MCF 10A (cell line): ENCODE data around the gene ZNF225. TPM values are rescaled to one million over a fixed set of nuclear protein-coding genes. Genes with fewer than 3 reads are reported as not detected.

Experiments
- BruUV-seq: library from RNA; stranded (reverse); fragments of 400-500 nt; replicated peaks from 2 replicates; lab custom pipeline; 2021; lab: Mats Ljungman, UMichigan
- CTCF ChIA-PET: fragments of 300-600 bp; sonication (Branson Sonifier 250); formaldehyde crosslinking; extraction: SDS; loops from one replicate; lab custom pipeline; 2021; ENCODE audit warnings: antibody characterized with exemption, inconsistent platforms; lab: Yijun Ruan, JAX
- POLR2A ChIA-PET: fragments of 300-600, 350-650 bp; sonication (Branson Sonifier 250); formaldehyde crosslinking; extraction: SDS; loops from one replicate; lab custom pipeline; 2020; ENCODE audit warnings: antibody characterized with exemption, inconsistent platforms; lab: Yijun Ruan, JAX
- DNase-seq: peaks from one replicate; pipeline ENCODE4 v3.0.0-alpha.2; 2018; ENCODE audit not compliant: unreplicated experiment
- H3K27ac Mint-ChIP-seq: one replicate; pipeline ENCODE4 v1.8.0; 2022; ENCODE audit warnings: mild to moderate bottlenecking, low read depth, mixed read lengths; ENCODE audit not compliant: unreplicated experiment
- H3K27me3 Mint-ChIP-seq: one replicate; pipeline ENCODE4 v1.8.0; 2022; ENCODE audit warnings: mixed read lengths; ENCODE audit not compliant: insufficient read depth, unreplicated experiment
- H3K36me3 Mint-ChIP-seq: one replicate; pipeline ENCODE4 v1.8.0; 2022; ENCODE audit warnings: mild to moderate bottlenecking, moderate library complexity, mixed read lengths; ENCODE audit not compliant: insufficient read depth, unreplicated experiment
- H3K4me1 Mint-ChIP-seq: one replicate; pipeline ENCODE4 v1.8.0; 2022; ENCODE audit warnings: mixed read lengths; ENCODE audit not compliant: insufficient read depth, unreplicated experiment
- H3K4me3 Mint-ChIP-seq: one replicate; pipeline ENCODE4 v1.8.0; 2022; ENCODE audit warnings: mild to moderate bottlenecking, moderate library complexity, mixed read lengths; ENCODE audit not compliant: unreplicated experiment
- H3K9me3 Mint-ChIP-seq: one replicate; pipeline ENCODE4 v1.8.0; 2022; ENCODE audit warnings: mixed read lengths; ENCODE audit not compliant: unreplicated experiment
- CTCF ChIP-seq: fragments of 200-600 bp; IDR thresholded peaks from one replicate; pipeline ENCODE4 v1.8.0; 2022; ENCODE audit warnings: antibody characterized with exemption, mild to moderate bottlenecking; ENCODE audit not compliant: unreplicated experiment
- intact Hi-C: fragments of 100-400 bp; cut with micrococcal nuclease; formaldehyde crosslinking; loops from 2 replicates; pipeline ENCODE4 v1.14.1; 2022
- total RNA-seq: library from RNA; stranded (reverse); gene quantifications from 2 replicates; pipeline ENCODE4 v1.2.3, GENCODE V29; 2022

ZNF225 gene
- total RNA-seq, 1 experiment from 2014 or later, result 3.6 TPM

DNA sequence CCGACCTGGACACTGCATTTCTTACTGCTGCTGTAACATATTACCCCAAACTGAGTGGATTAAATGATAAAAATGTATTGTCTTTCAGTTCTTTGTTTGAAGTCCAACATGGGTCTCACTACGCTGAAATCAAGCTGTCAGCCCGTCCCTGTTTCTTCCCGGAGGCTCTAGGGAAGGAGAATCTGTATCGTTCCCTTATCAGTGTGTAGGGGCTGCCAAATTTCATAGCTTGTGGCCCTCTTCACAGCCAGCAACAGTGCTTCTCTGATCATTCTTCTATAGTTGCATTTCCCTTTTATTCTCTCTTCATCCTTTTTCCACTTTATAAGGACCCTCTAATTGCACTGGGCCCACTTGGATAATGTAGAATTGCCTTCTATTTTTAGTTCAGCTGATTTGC lies 38.3 kb downstream of the ZNF225 start:
- Mint-ChIP-seq H3K4me1 (no peaks in the 10 kb centered on the region), H3K36me3 (peaks cover 64% of the 10 kb centered on the region), H3K9me3 (peaks cover 27% of the 10 kb centered on the region), H3K4me3 (no peak overlapping the region), H3K27ac (no peak overlapping the region), H3K27me3 (no peaks in the 10 kb centered on the region)
- ChIA-PET POLR2A (interaction anchor here (1.6 kb wide), 1 partner anchor 9 kb away, joined by 4 read pairs; no protein-coding TSS in a partner anchor), CTCF (interaction anchor here (0.6 kb wide), 1 partner anchor 20 kb away, joined by 3 read pairs; no protein-coding TSS in a partner anchor)
- no TSS peak for BruUV-seq
- no peak for TF ChIP-seq CTCF
- intact Hi-C loops, result no loop called here
- DNase-seq, result no peak

- intact Hi-C loops, result no loop called here
- peaks cover 42% of the 10 kb centered on the region for H3K36me3 Mint-ChIP-seq
- DNase-seq, result no peak
Measured at GRCh38 chr19:44156475-44156874, 43.3 kb downstream of the ZNF225 start.

DNA sequence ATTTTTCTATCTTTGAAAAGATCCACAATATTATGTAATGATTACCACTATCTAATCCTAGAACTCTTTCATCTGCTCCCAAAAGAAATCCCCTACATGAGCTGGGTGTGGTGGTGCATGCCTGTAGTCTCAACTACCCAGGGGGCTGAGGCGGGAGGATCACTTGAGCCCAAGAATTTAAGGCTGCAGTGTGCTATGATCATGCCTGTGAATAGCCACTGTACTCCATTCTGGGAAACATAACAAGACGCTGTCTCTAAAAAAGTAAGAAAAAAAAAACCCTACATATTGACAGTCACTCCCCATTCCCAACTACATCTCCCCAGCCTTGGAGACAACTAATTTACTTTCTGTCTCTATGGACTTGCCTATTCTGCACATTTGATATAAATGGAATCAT lies 50.6 kb downstream of the ZNF225 start:
- no peak overlapping the region for H3K27ac Mint-ChIP-seq
- H3K27me3 Mint-ChIP-seq, result no peaks in the 10 kb centered on the region
- peaks cover 9% of the 10 kb centered on the region for H3K4me1 Mint-ChIP-seq
- no peak for TF ChIP-seq CTCF
- peaks cover 20% of the 10 kb centered on the region for H3K9me3 Mint-ChIP-seq
- ChIA-PET POLR2A (interaction anchor here (0.6 to 3.1 kb wide), 13 partner anchors 16 to 213 kb away, joined by 4 to 42 read pairs (median 17); partner anchors contain the start of genes ZNF221, ZNF222, ZNF224 and ZNF225), CTCF (interaction anchor here (1.3 kb wide), 1 partner anchor 159 kb away, joined by 3 read pairs; no protein-coding TSS in a partner anchor)
- BruUV-seq, result no TSS peak
- DNase-seq, result no peak
- intact Hi-C loops, result loop anchor here (1.0 to 10.0 kb wide), 2 partner anchors 49 to 341 kb away; partner anchors contain the start of genes ZNF180 and ZNF227
- peaks cover 36% of the 10 kb centered on the region for H3K36me3 Mint-ChIP-seq
- no peak overlapping the region for H3K4me3 Mint-ChIP-seq

More at GRCh38 chr19:44156475-44156874, 43.3 kb downstream of the ZNF225 start:
- Mint-ChIP-seq H3K27ac (no peak overlapping the region), H3K27me3 (no peaks in the 10 kb centered on the region), H3K4me3 (no peak overlapping the region), H3K4me1 (no peaks in the 10 kb centered on the region), H3K9me3 (peaks cover 32% of the 10 kb centered on the region)
- TF ChIP-seq CTCF, result no peak
- CTCF ChIA-PET, result no interaction called here
- no TSS peak for BruUV-seq
- POLR2A ChIA-PET, result no interaction called here

DNA sequence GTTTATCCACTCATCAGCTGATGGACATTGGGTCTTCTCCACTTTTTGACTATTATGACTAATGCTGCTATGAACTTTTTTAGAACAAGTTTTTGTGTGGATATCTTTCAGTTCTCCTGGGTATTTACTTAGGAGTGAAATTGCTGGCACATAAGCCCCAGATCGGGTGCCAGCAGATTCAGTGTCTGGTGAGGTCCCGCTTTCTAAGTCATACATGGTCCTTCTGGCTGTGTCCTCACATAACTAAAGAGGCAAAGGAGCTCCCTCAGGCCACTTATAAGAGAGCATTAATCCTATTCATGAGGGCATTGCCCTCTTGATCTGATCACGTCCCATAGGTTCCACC lies 51.1 kb downstream of the ZNF225 start:
- CTCF ChIA-PET, result interaction anchor here (0.5 to 1.3 kb wide), 3 partner anchors 27 to 716 kb away, joined by 3 to 4 read pairs (median 3); no protein-coding TSS in a partner anchor
- H3K4me3 Mint-ChIP-seq, result peak overlapping the region; percentile 98
- H3K36me3 Mint-ChIP-seq, result peaks cover 41% of the 10 kb centered on the region
- H3K4me1 Mint-ChIP-seq, result peaks cover 9% of the 10 kb centered on the region
- POLR2A ChIA-PET, result interaction anchor here (0.6 to 3.1 kb wide), 24 partner anchors 10 to 336 kb away, joined by 3 to 42 read pairs (median 6); partner anchors contain the start of genes ZNF180, ZNF221, ZNF222 and ZNF224
- peaks cover 20% of the 10 kb centered on the region for H3K9me3 Mint-ChIP-seq
- H3K27ac Mint-ChIP-seq, result peak overlapping the region; percentile 96
- TSS peak; percentile 87 for BruUV-seq
- intact Hi-C loops, result loop anchor here (1.0 to 10.0 kb wide), 2 partner anchors 48 to 341 kb away; partner anchors contain the start of genes ZNF180 and ZNF227
- no peak for DNase-seq
- TF ChIP-seq CTCF, result no peak
- H3K27me3 Mint-ChIP-seq, result no peaks in the 10 kb centered on the region
